HEK293 (cell line): ENCODE measurements around the gene CCSER1.

Experiments used
- CTCF ChIA-PET: fragments of 350-600 bp; formaldehyde crosslinking; extraction: SDS; loops from one replicate; lab custom pipeline; 2021; ENCODE audit warnings: antibody characterized with exemption; lab: Yijun Ruan, JAX
- POLR2A ChIA-PET: fragments of 300-600 bp; formaldehyde crosslinking; extraction: SDS; loops from one replicate; lab custom pipeline; 2020; ENCODE audit warnings: antibody characterized with exemption, inconsistent platforms; lab: Yijun Ruan, JAX
- H3K27ac ChIP-seq: fragments of 200-500 bp; sonication (Bioruptor generic); 2 replicates; pipeline ENCODE4 v1.5.1; 2014; ENCODE audit warnings: low read depth, low read length, control low read depth, inconsistent platforms; ENCODE audit errors: extremely low read depth
- H3K36me3 ChIP-seq, 2 experiments: fragments of 200-500 bp in 1 of 2; sonication (Bioruptor generic) in 1 of 2; 1 replicate in 1 of 2; 2 replicates in 1 of 2; pipeline ENCODE4 v1.5.1; 2014 to 2017; ENCODE audit warnings: inconsistent platforms in 2 of 2, low read length in 2 of 2; ENCODE audit not compliant: control insufficient read depth in 2 of 2, insufficient read depth in 1 of 2
- H3K4me1 ChIP-seq: fragments of 200-500 bp; sonication (Bioruptor generic); 2 replicates; pipeline ENCODE4 v1.5.1; 2014; ENCODE audit warnings: mild to moderate bottlenecking, low read length, inconsistent platforms; ENCODE audit not compliant: control insufficient read depth, insufficient read depth
- H3K4me3 ChIP-seq: 2 replicates; pipeline ENCODE4 v1.5.1; 2011; ENCODE audit warnings: low read depth, mild to moderate bottlenecking, control low read depth, low read length, moderate library complexity
- H3K9me3 ChIP-seq: fragments of 200-500 bp; sonication (Bioruptor generic); 2 replicates; pipeline ENCODE4 v1.5.1; 2014; ENCODE audit warnings: low read depth, low read length, inconsistent platforms; ENCODE audit not compliant: control insufficient read depth, insufficient read depth
- GFI1B ChIP-seq: fragments of 450-650 bp; formaldehyde crosslinking; IDR thresholded peaks from 2 replicates; pipeline ENCODE4 v1.5.1; 2016; ENCODE audit warnings: missing biosample characterization, missing genetic modification characterization
- HOXA7 ChIP-seq: sonication (generic); formaldehyde crosslinking; IDR thresholded peaks from 2 replicates; pipeline ENCODE4 v1.8.1; 2022; ENCODE audit warnings: missing genetic modification reagents, borderline replicate concordance
- IKZF3 ChIP-seq: fragments of 450-650 bp; IDR thresholded peaks from 2 replicates; pipeline ENCODE4 v1.5.0; 2018; ENCODE audit warnings: missing biosample characterization, mild to moderate bottlenecking, missing genetic modification characterization, moderate library complexity
- KLF9 ChIP-seq: fragments of 450-650 bp; formaldehyde crosslinking; IDR thresholded peaks from 2 replicates; pipeline ENCODE4 v1.5.1; 2016; ENCODE audit warnings: missing biosample characterization, missing genetic modification characterization, low read depth
- OVOL3 ChIP-seq: fragments of 450-650 bp; formaldehyde crosslinking; IDR thresholded peaks from 2 replicates; pipeline ENCODE4 v1.5.1; 2016; ENCODE audit warnings: missing biosample characterization, missing genetic modification characterization
- TCF7L2 ChIP-seq: IDR thresholded peaks from 2 replicates; pipeline ENCODE4 v1.6.1; 2011; ENCODE audit warnings: low read depth, mild to moderate bottlenecking, inconsistent platforms, low read length, moderate library complexity, borderline replicate concordance
- WT1 ChIP-seq: fragments of 450-650 bp; formaldehyde crosslinking; IDR thresholded peaks from 2 replicates; pipeline ENCODE4 v1.5.1; 2016; ENCODE audit warnings: missing biosample characterization, missing genetic modification characterization
- ZBTB1 ChIP-seq: fragments of 450-650 bp; formaldehyde crosslinking; IDR thresholded peaks from 2 replicates; pipeline ENCODE4 v1.5.1; 2016; ENCODE audit warnings: missing biosample characterization, missing genetic modification characterization
- ZBTB17 ChIP-seq: fragments of 450-650 bp; formaldehyde crosslinking; IDR thresholded peaks from 2 replicates; pipeline ENCODE4 v1.5.1; 2016; ENCODE audit warnings: missing biosample characterization, missing genetic modification characterization
- ZNF148 ChIP-seq: fragments of 450-650 bp; formaldehyde crosslinking; IDR thresholded peaks from 2 replicates; pipeline ENCODE4 v1.5.0; 2017; ENCODE audit warnings: missing biosample characterization, missing genetic modification characterization, borderline replicate concordance
- ZNF16 ChIP-seq: fragments of 450-650 bp; formaldehyde crosslinking; IDR thresholded peaks from 2 replicates; pipeline ENCODE4 v1.5.1; 2016; ENCODE audit warnings: low read depth, missing biosample characterization, missing genetic modification characterization
- ZNF169 ChIP-seq: fragments of 450-650 bp; formaldehyde crosslinking; IDR thresholded peaks from 2 replicates; pipeline ENCODE4 v1.5.1; 2016; ENCODE audit warnings: missing biosample characterization, missing genetic modification characterization
- ZNF26 ChIP-seq: fragments of 450-650 bp; formaldehyde crosslinking; IDR thresholded peaks from 2 replicates; pipeline ENCODE4 v1.5.1; 2016; ENCODE audit warnings: missing biosample characterization, missing genetic modification characterization
- ZNF341 ChIP-seq: fragments of 450-650 bp; formaldehyde crosslinking; IDR thresholded peaks from 2 replicates; pipeline ENCODE4; 2016; ENCODE audit warnings: low read depth, missing biosample characterization, missing genetic modification characterization
- ZNF394 ChIP-seq: fragments of 450-650 bp; formaldehyde crosslinking; IDR thresholded peaks from 2 replicates; pipeline ENCODE4 v1.5.1; 2016; ENCODE audit warnings: missing biosample characterization, missing genetic modification characterization, mild to moderate bottlenecking, moderate library complexity, borderline replicate concordance
- ZNF521 ChIP-seq: fragments of 450-650 bp; formaldehyde crosslinking; IDR thresholded peaks from 2 replicates; pipeline ENCODE4 v1.5.1; 2017; ENCODE audit warnings: missing biosample characterization, mild to moderate bottlenecking, missing genetic modification characterization
- ZNF530 ChIP-seq: fragments of 450-650 bp; formaldehyde crosslinking; IDR thresholded peaks from 2 replicates; pipeline ENCODE4 v1.5.1; 2016; ENCODE audit warnings: low read depth, missing biosample characterization, missing genetic modification characterization
- ZNF561 ChIP-seq: fragments of 450-650 bp; IDR thresholded peaks from 2 replicates; pipeline ENCODE4 v1.5.1; 2018; ENCODE audit warnings: missing biosample characterization, missing genetic modification characterization, borderline replicate concordance
- ZNF639 ChIP-seq: fragments of 450-650 bp; formaldehyde crosslinking; IDR thresholded peaks from 2 replicates; pipeline ENCODE4 v1.5.1; 2016; ENCODE audit warnings: missing biosample characterization, missing genetic modification characterization
- ZNF664 ChIP-seq: fragments of 450-650 bp; formaldehyde crosslinking; IDR thresholded peaks from 2 replicates; pipeline ENCODE4 v1.5.1; 2016; ENCODE audit warnings: missing biosample characterization, missing genetic modification characterization
- ZNF677 ChIP-seq: fragments of 450-650 bp; IDR thresholded peaks from 2 replicates; pipeline ENCODE4 v1.5.0; 2018; ENCODE audit warnings: missing biosample characterization, mild to moderate bottlenecking, missing genetic modification characterization, moderate library complexity
- ZNF701 ChIP-seq: fragments of 450-650 bp; formaldehyde crosslinking; IDR thresholded peaks from 2 replicates; pipeline ENCODE4 v1.5.1; 2016; ENCODE audit warnings: missing biosample characterization, missing genetic modification characterization
- ZNF768 ChIP-seq: fragments of 450-650 bp; formaldehyde crosslinking; IDR thresholded peaks from 2 replicates; pipeline ENCODE4 v1.5.1; 2018; ENCODE audit warnings: missing biosample characterization, mild to moderate bottlenecking, missing genetic modification characterization
- ZNF830 ChIP-seq: fragments of 450-650 bp; IDR thresholded peaks from 2 replicates; pipeline ENCODE4 v1.5.0; 2018; ENCODE audit warnings: missing biosample characterization, missing genetic modification characterization, low read depth, mild to moderate bottlenecking, moderate library complexity
- ZSCAN18 ChIP-seq: fragments of 450-650 bp; formaldehyde crosslinking; IDR thresholded peaks from 2 replicates; pipeline ENCODE4 v1.5.1; 2016; ENCODE audit warnings: missing biosample characterization, missing genetic modification characterization
- ZSCAN5A ChIP-seq: fragments of 450-650 bp; formaldehyde crosslinking; IDR thresholded peaks from 2 replicates; pipeline ENCODE4 v1.5.1; 2016; ENCODE audit warnings: missing biosample characterization, missing genetic modification characterization

CCSER1 gene

GRCh38 chr4:90545380-90545779 is 418.2 kb downstream of the CCSER1 start:
- Histone ChIP-seq H3K27ac (no peak overlapping the region), H3K36me3 (no peaks in the 10 kb centered on the region), H3K9me3 (no peaks in the 10 kb centered on the region), H3K4me1 (peaks cover 3% of the 10 kb centered on the region; the same call in 1 of the 2 replicates), H3K4me3 (no peak overlapping the region)
- POLR2A ChIA-PET = no interaction called here
- TF ChIP-seq ZNF664 (tag by site-specific recombination) (no peak), ZSCAN18 (tag by site-specific recombination) (no peak), ZBTB17 (tag by site-specific recombination) (no peak), ZNF341 (no peak), ZNF639 (tag by site-specific recombination) (no peak), ZNF26 (tag by site-specific recombination) (no peak), ZNF521 (tag by site-specific recombination) (no peak), IKZF3 (no peak), ZNF677 (no peak), TCF7L2 (no peak), ZNF16 (no peak), ZNF169 (tag by site-specific recombination) (no peak), HOXA7 (CRISPR knock-in tag) (no peak)
- CTCF ChIA-PET = no interaction called here

GRCh38 chr4:90546114-90546513 is 418.9 kb downstream of the CCSER1 start:
- POLR2A ChIA-PET = no interaction called here
- H3K9me3 ChIP-seq = no peaks in the 10 kb centered on the region

More at GRCh38 chr4:90546114-90546513, 418.9 kb downstream of the CCSER1 start:
- no peak for TF ChIP-seq ZNF530 (tag by site-specific recombination)
- TF ChIP-seq WT1 = no peak
- TF ChIP-seq OVOL3 = no peak
- TF ChIP-seq ZNF701 (tag by site-specific recombination) = no peak
- no peak for TF ChIP-seq ZNF148
- no peak for TF ChIP-seq ZNF768 (tag by site-specific recombination)
- no peak for TF ChIP-seq KLF9 (tag by site-specific recombination)
- no peak for TF ChIP-seq ZNF830
- no peak for TF ChIP-seq ZSCAN5A (tag by site-specific recombination)
- TF ChIP-seq ZBTB1 = no peak
- TF ChIP-seq ZNF394 (tag by site-specific recombination) = no peak
- no peak for TF ChIP-seq ZNF561 (tag by site-specific recombination)
- no peak for TF ChIP-seq GFI1B (tag by site-specific recombination)
- Histone ChIP-seq H3K27ac (no peak overlapping the region), H3K4me1 (peaks cover 3% of the 10 kb centered on the region; the same call in 1 of the 2 replicates), H3K36me3 (no peaks in the 10 kb centered on the region), H3K4me3 (no peak overlapping the region)
- CTCF ChIA-PET = no interaction called here
